Neural cell (in vitro differentiated cells): Measurements from ENCODE around the gene CEACAM6. TPM values are rescaled to one million over a fixed set of nuclear protein-coding genes. Genes with fewer than 3 reads are reported as not detected.

Source experiments
- H2AFZ ChIP-seq: fragments of 200-600, 300-800 bp; sonication (generic), shearing (Covaris generic); 2 replicates; pipeline ENCODE4 v1.6.0; 2014; ENCODE audit warnings: low read depth, mild to moderate bottlenecking, antibody characterized with exemption, low read length, moderate library complexity
- H3F3A ChIP-seq: fragments of 200-600 bp; shearing (Covaris generic); 2 replicates; pipeline ENCODE4 v1.6.1; 2016; ENCODE audit warnings: mild to moderate bottlenecking, moderate library complexity, mixed read lengths, antibody characterized with exemption, low read length; ENCODE audit not compliant: insufficient read depth, poor library complexity, severe bottlenecking
- H3K27ac ChIP-seq: fragments of 200-600, 300-800 bp; sonication (generic), shearing (Covaris generic); 2 replicates; pipeline ENCODE4 v1.5.1; 2014; ENCODE audit warnings: mild to moderate bottlenecking, low read length, moderate library complexity
- H3K27me3 ChIP-seq: fragments of 300-800, 200-600 bp; sonication (generic), shearing (Covaris generic); 2 replicates; pipeline ENCODE4 v1.6.0; 2014; ENCODE audit warnings: mild to moderate bottlenecking, low read depth, low read length, moderate library complexity; ENCODE audit not compliant: insufficient read depth
- H3K36me3 ChIP-seq: fragments of 300-800, 200-600 bp; sonication (generic), shearing (Covaris generic); 2 replicates; pipeline ENCODE4 v1.5.1; 2014; ENCODE audit warnings: mild to moderate bottlenecking, antibody characterized with exemption, low read length, moderate library complexity; ENCODE audit not compliant: insufficient read depth
- H3K4me2 ChIP-seq: fragments of 300-800, 200-600 bp; sonication (generic), shearing (Covaris generic); 2 replicates; pipeline ENCODE4 v1.6.0; 2014; ENCODE audit warnings: mild to moderate bottlenecking, low read length
- H3K4me3 ChIP-seq: fragments of 300-800, 200-600 bp; sonication (generic), shearing (Covaris generic); 2 replicates; pipeline ENCODE4 v1.5.1; 2014; ENCODE audit warnings: mild to moderate bottlenecking, low read length, moderate library complexity
- H3K79me2 ChIP-seq: fragments of 200-600 bp; shearing (Covaris generic); replicated peaks from 2 replicates; pipeline ENCODE4 v1.6.0; 2014; ENCODE audit warnings: mild to moderate bottlenecking, low read length, moderate library complexity; ENCODE audit not compliant: insufficient read depth
- H3K9ac ChIP-seq: fragments of 300-800, 200-600 bp; sonication (generic), shearing (Covaris generic); 2 replicates; pipeline ENCODE4 v1.6.1; 2016; ENCODE audit warnings: mild to moderate bottlenecking, low read length, mixed read lengths
- H3K9me2 ChIP-seq: fragments of 200-600 bp; shearing (Covaris generic); 2 replicates; pipeline ENCODE4 v1.6.1; 2016; ENCODE audit warnings: mild to moderate bottlenecking, low read length, mixed read lengths; ENCODE audit not compliant: insufficient read depth
- H3K9me3 ChIP-seq: fragments of 200-600, 300-800 bp; sonication (generic), shearing (Covaris generic); 2 replicates; pipeline ENCODE4 v1.6.1; 2016; ENCODE audit warnings: mild to moderate bottlenecking, mixed run types, low read length, moderate library complexity, mixed read lengths
- H4K20me1 ChIP-seq: fragments of 200-600 bp; shearing (Covaris generic); 2 replicates; pipeline ENCODE4 v1.6.1; 2016; ENCODE audit warnings: mild to moderate bottlenecking, mixed run types; ENCODE audit not compliant: insufficient read depth
- EP300 ChIP-seq: fragments of 450-650 bp; conservative IDR thresholded peaks from 2 replicates; pipeline ENCODE4 v1.6.1; 2014; ENCODE audit warnings: antibody characterized with exemption, mild to moderate bottlenecking, moderate library complexity; ENCODE audit not compliant: poor library complexity, severe bottlenecking
- EZH2 ChIP-seq: fragments of 200-600, 300-800 bp; shearing (Covaris generic), sonication (generic); IDR thresholded peaks from 2 replicates; pipeline ENCODE4 v1.6.1; 2014; ENCODE audit warnings: antibody characterized with exemption, low read length, borderline replicate concordance, mild to moderate bottlenecking; ENCODE audit not compliant: insufficient read depth, poor library complexity, severe bottlenecking
- MXI1 ChIP-seq: fragments of 450-650 bp; conservative IDR thresholded peaks from 2 replicates; pipeline ENCODE4 v1.6.1; 2014; ENCODE audit warnings: antibody characterized with exemption, mild to moderate bottlenecking; ENCODE audit not compliant: poor library complexity, severe bottlenecking
- POLR2AphosphoS5 ChIP-seq: IDR thresholded peaks from 2 replicates; pipeline ENCODE4 v1.6.1; 2012
- RAD21 ChIP-seq: fragments of 450-650 bp; conservative IDR thresholded peaks from 2 replicates; pipeline ENCODE4 v1.6.1; 2014; ENCODE audit warnings: antibody characterized with exemption, mild to moderate bottlenecking, moderate library complexity
- SMC3 ChIP-seq: fragments of 450-650 bp; conservative IDR thresholded peaks from 2 replicates; pipeline ENCODE4 v1.6.1; 2014; ENCODE audit warnings: antibody characterized with exemption, mild to moderate bottlenecking, moderate library complexity; ENCODE audit not compliant: poor library complexity
- TAF1 ChIP-seq: IDR thresholded peaks from 2 replicates; pipeline ENCODE4 v1.6.1; 2012; ENCODE audit warnings: low read depth
- polyA plus RNA-seq: library from polyadenylated mRNA; depleted of rRNA; stranded (reverse); fragments of >200 nt; gene quantifications from 2 replicates; pipeline ENCODE4 v1.2.3, GENCODE V29; 2014
- TF ChIP-seq, protein P1 (sequence below): fragments of 450-650 bp; IDR thresholded peaks from 2 replicates; pipeline ENCODE4 v1.5.1; 2014; ENCODE audit warnings: antibody characterized with exemption, mild to moderate bottlenecking, moderate library complexity; ENCODE audit not compliant: poor library complexity, severe bottlenecking
- TF ChIP-seq, protein P2 (sequence below): IDR thresholded peaks from 2 replicates; pipeline ENCODE4 v1.6.1; 2012; ENCODE audit warnings: borderline replicate concordance

Gene CEACAM6
- polyA plus RNA-seq, 1 donor from 2014 or later = not detected

DNA sequence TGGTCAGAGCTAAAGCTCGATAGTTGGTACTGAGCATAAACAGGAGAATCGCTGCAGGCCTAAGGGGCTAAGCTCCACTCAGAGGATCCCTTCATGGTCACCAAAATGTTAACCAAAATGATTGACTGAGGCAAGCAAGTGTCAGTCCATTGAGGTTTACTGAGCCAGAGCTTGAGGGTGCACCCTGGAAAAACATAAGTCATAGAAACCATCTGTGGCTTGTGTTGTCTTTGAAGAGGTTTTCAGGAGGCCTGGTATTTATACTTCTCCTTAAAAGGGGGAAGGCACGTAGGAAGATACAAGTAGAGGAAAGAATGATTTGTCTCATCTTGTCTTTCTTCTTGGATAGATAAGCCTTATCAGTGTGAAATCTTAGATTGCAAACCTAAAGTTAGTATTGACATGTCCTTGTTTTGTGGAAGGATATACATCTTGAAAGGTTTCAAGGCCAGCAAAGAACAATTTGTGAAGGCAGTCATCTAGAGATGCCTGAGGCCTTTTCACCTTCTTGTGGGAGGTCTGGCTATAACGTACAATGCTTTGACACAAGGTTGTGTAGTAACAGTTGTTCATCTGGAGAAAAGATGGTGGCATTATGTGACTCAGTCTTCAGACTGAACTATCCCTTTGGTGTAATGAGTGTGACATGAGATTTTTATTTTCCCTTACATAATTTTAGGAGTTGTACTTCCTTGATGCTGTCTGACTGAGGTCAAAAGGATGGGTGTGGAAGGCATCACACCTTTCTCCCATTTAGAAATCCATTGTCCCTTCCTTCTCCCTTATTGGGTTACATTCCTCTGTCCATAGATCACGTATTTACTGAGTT, 14.7 kb upstream of the CEACAM6 start:
- H4K20me1 ChIP-seq = no peaks in the 10 kb centered on the region
- TF ChIP-seq POLR2AphosphoS5 = no peak
- no peak for TF ChIP-seq SMC3
- TF ChIP-seq, protein P1, sequence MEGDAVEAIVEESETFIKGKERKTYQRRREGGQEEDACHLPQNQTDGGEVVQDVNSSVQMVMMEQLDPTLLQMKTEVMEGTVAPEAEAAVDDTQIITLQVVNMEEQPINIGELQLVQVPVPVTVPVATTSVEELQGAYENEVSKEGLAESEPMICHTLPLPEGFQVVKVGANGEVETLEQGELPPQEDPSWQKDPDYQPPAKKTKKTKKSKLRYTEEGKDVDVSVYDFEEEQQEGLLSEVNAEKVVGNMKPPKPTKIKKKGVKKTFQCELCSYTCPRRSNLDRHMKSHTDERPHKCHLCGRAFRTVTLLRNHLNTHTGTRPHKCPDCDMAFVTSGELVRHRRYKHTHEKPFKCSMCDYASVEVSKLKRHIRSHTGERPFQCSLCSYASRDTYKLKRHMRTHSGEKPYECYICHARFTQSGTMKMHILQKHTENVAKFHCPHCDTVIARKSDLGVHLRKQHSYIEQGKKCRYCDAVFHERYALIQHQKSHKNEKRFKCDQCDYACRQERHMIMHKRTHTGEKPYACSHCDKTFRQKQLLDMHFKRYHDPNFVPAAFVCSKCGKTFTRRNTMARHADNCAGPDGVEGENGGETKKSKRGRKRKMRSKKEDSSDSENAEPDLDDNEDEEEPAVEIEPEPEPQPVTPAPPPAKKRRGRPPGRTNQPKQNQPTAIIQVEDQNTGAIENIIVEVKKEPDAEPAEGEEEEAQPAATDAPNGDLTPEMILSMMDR = no peak
- no peak for TF ChIP-seq MXI1
- TF ChIP-seq EZH2 = no peak
- TF ChIP-seq RAD21 = no peak
- no peak overlapping the region for H2AFZ ChIP-seq

DNA sequence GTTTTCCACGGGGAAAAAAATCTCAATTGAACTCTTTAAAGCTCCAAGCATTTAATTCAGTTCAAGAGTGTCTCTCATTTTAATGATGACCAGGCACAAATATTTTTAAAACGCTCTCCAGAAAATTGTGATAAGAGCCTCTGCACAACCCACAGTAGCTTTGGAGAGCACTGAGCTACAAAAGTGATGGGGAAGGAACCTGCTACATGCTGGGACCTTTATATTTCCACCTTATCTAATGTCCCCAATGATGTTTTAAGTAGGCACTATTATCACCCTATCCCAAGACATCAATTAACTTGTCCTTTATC, 14.1 kb upstream of the CEACAM6 start:
- H3K4me2 ChIP-seq = no peak overlapping the region
- H3K79me2 ChIP-seq = no peaks in the 10 kb centered on the region
- no peak for TF ChIP-seq POLR2AphosphoS5
- no peak for TF ChIP-seq MXI1
- no peak for TF ChIP-seq SMC3
- no peak for TF ChIP-seq RAD21
- no peak for TF ChIP-seq EP300
- TF ChIP-seq EZH2 = no peak
- TF ChIP-seq TAF1 = no peak
- TF ChIP-seq, protein P2, sequence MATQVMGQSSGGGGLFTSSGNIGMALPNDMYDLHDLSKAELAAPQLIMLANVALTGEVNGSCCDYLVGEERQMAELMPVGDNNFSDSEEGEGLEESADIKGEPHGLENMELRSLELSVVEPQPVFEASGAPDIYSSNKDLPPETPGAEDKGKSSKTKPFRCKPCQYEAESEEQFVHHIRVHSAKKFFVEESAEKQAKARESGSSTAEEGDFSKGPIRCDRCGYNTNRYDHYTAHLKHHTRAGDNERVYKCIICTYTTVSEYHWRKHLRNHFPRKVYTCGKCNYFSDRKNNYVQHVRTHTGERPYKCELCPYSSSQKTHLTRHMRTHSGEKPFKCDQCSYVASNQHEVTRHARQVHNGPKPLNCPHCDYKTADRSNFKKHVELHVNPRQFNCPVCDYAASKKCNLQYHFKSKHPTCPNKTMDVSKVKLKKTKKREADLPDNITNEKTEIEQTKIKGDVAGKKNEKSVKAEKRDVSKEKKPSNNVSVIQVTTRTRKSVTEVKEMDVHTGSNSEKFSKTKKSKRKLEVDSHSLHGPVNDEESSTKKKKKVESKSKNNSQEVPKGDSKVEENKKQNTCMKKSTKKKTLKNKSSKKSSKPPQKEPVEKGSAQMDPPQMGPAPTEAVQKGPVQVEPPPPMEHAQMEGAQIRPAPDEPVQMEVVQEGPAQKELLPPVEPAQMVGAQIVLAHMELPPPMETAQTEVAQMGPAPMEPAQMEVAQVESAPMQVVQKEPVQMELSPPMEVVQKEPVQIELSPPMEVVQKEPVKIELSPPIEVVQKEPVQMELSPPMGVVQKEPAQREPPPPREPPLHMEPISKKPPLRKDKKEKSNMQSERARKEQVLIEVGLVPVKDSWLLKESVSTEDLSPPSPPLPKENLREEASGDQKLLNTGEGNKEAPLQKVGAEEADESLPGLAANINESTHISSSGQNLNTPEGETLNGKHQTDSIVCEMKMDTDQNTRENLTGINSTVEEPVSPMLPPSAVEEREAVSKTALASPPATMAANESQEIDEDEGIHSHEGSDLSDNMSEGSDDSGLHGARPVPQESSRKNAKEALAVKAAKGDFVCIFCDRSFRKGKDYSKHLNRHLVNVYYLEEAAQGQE = no peak
- TF ChIP-seq, protein P1 = no peak
- no peaks in the 10 kb centered on the region for H3K27me3 ChIP-seq
- no peak overlapping the region for H2AFZ ChIP-seq
- H3K4me3 ChIP-seq = no peak overlapping the region
- H3K36me3 ChIP-seq = no peaks in the 10 kb centered on the region
- no peak overlapping the region for H3K9ac ChIP-seq
- H3K9me3 ChIP-seq = no peaks in the 10 kb centered on the region
- no peaks in the 10 kb centered on the region for H3F3A ChIP-seq
- no peak overlapping the region for H3K27ac ChIP-seq
- H3K9me2 ChIP-seq = no peaks in the 10 kb centered on the region
- no peaks in the 10 kb centered on the region for H4K20me1 ChIP-seq

More for the DNA sequence above, 14.7 kb upstream of the CEACAM6 start:
- Histone ChIP-seq H3K4me2 (no peak overlapping the region), H3K9ac (no peak overlapping the region), H3K79me2 (no peaks in the 10 kb centered on the region), H3F3A (no peaks in the 10 kb centered on the region), H3K9me2 (no peaks in the 10 kb centered on the region), H3K27me3 (no peaks in the 10 kb centered on the region), H3K9me3 (no peaks in the 10 kb centered on the region), H3K4me3 (no peak overlapping the region), H3K27ac (no peak overlapping the region), H3K36me3 (no peaks in the 10 kb centered on the region)
